WTC11 (cell line): Measurements from ENCODE around the gene TEKT2. TPM values are rescaled to one million over a fixed set of nuclear protein-coding genes. Genes with fewer than 3 reads are reported as not detected.

ENCODE experiments used
- ATAC-seq: fragments of 200-7000 bp; cut with Tn5 transposase; 2 replicates; pipeline ENCODE4 v1.10.0; 2021; ENCODE audit warnings: mild to moderate bottlenecking, moderate library complexity
- CTCF ChIA-PET: fragments of 300-600 bp; sonication (Branson Sonifier 250); formaldehyde crosslinking; loops from one replicate; lab custom pipeline; 2021; ENCODE audit warnings: antibody characterized with exemption; lab: Charles Lee
- POLR2A ChIA-PET: fragments of 350-600 bp; sonication (Branson Sonifier 250); formaldehyde crosslinking; loops from one replicate; lab custom pipeline; 2021; ENCODE audit warnings: antibody characterized with exemption; lab: Charles Lee
- DNase-seq: peaks from one replicate; pipeline ENCODE4 v3.0.0; 2021; ENCODE audit warnings: low spot score
- H3K27ac Mint-ChIP-seq: 2 replicates; pipeline ENCODE4 v1.8.0; 2021; ENCODE audit warnings: mixed read lengths
- H3K27me3 Mint-ChIP-seq: 2 replicates; pipeline ENCODE4 v1.8.0; 2021; ENCODE audit warnings: low read depth, mild to moderate bottlenecking, moderate library complexity, mixed read lengths
- H3K36me3 Mint-ChIP-seq: 2 replicates; pipeline ENCODE4 v1.8.0; 2021; ENCODE audit warnings: mixed read lengths
- H3K4me1 Mint-ChIP-seq: 2 replicates; pipeline ENCODE4 v1.8.0; 2022; ENCODE audit warnings: mixed read lengths
- H3K4me3 Mint-ChIP-seq: 2 replicates; pipeline ENCODE4 v1.8.0; 2021; ENCODE audit warnings: mild to moderate bottlenecking, moderate library complexity, mixed read lengths
- H3K9me3 Mint-ChIP-seq: 2 replicates; pipeline ENCODE4 v1.8.0; 2021; ENCODE audit warnings: mixed read lengths
- ATF1 ChIP-seq: sonication (generic); formaldehyde crosslinking; IDR thresholded peaks from 2 replicates; pipeline ENCODE4 v1.8.1; 2023; ENCODE audit warnings: mild to moderate bottlenecking, moderate library complexity, missing genetic modification reagents
- CREM ChIP-seq: sonication (generic); formaldehyde crosslinking; IDR thresholded peaks from 2 replicates; pipeline ENCODE4 v1.8.1; 2022; ENCODE audit warnings: mild to moderate bottlenecking, missing genetic modification reagents, moderate library complexity
- EMX1 ChIP-seq: fragments of 250-450 bp; sonication (Bioruptor Pico); IDR thresholded peaks from 2 replicates; pipeline ENCODE4 v1.8.0; 2021; ENCODE audit warnings: mild to moderate bottlenecking
- FOXP1 ChIP-seq: sonication (generic); formaldehyde crosslinking; IDR thresholded peaks from 2 replicates; pipeline ENCODE4 v1.8.0; 2022; ENCODE audit warnings: missing genetic modification reagents, mild to moderate bottlenecking, moderate library complexity, borderline replicate concordance
- GRHL2 ChIP-seq: fragments of 250-450 bp; sonication (Bioruptor Pico); IDR thresholded peaks from 2 replicates; pipeline ENCODE4 v1.8.0; 2022; ENCODE audit warnings: mild to moderate bottlenecking, moderate library complexity; ENCODE audit not compliant: insufficient replicate concordance, severe bottlenecking
- GTF2I ChIP-seq: fragments of 250-450 bp; sonication (Bioruptor Pico); conservative IDR thresholded peaks from 2 replicates; pipeline ENCODE4 v1.4.0; 2021; ENCODE audit warnings: mild to moderate bottlenecking
- HMGA2 ChIP-seq: fragments of 250-450 bp; sonication (Bioruptor Pico); IDR thresholded peaks from 2 replicates; pipeline ENCODE4 v1.4.0; 2021; ENCODE audit warnings: mild to moderate bottlenecking, moderate library complexity
- JAZF1 ChIP-seq: fragments of 250-450 bp; sonication (Bioruptor Pico); IDR thresholded peaks from 2 replicates; pipeline ENCODE4 v1.9.0; 2021; ENCODE audit warnings: moderate library complexity, mild to moderate bottlenecking, inconsistent platforms
- NR1H2 ChIP-seq: sonication (generic); formaldehyde crosslinking; IDR thresholded peaks from 2 replicates; pipeline ENCODE4 v1.9.0; 2021; ENCODE audit warnings: mild to moderate bottlenecking, moderate library complexity, missing genetic modification reagents
- NR3C1 ChIP-seq: sonication (generic); formaldehyde crosslinking; conservative IDR thresholded peaks from 2 replicates; pipeline ENCODE4 v1.8.1; 2023; ENCODE audit warnings: low read depth, mild to moderate bottlenecking, missing genetic modification reagents
- OVOL2 ChIP-seq: fragments of 250-450 bp; sonication (Bioruptor Pico); IDR thresholded peaks from 2 replicates; pipeline ENCODE4 v1.9.0; 2021; ENCODE audit warnings: mild to moderate bottlenecking, borderline replicate concordance
- SMAD4 ChIP-seq: sonication (generic); formaldehyde crosslinking; IDR thresholded peaks from 2 replicates; pipeline ENCODE4 v1.8.0; 2022; ENCODE audit warnings: mild to moderate bottlenecking, missing genetic modification reagents
- TCF7 ChIP-seq: sonication (generic); formaldehyde crosslinking; IDR thresholded peaks from 2 replicates; pipeline ENCODE4 v1.8.0; 2022; ENCODE audit warnings: mild to moderate bottlenecking, low read depth, missing genetic modification reagents, moderate library complexity
- TEAD1 ChIP-seq: sonication (generic); formaldehyde crosslinking; IDR thresholded peaks from 2 replicates; pipeline ENCODE4 v1.8.0; 2022; ENCODE audit warnings: mild to moderate bottlenecking, missing genetic modification reagents
- TEAD4 ChIP-seq: sonication (generic); formaldehyde crosslinking; IDR thresholded peaks from 2 replicates; pipeline ENCODE4 v1.8.0; 2022; ENCODE audit warnings: mild to moderate bottlenecking, missing genetic modification reagents
- ZNF416 ChIP-seq: fragments of 250-450 bp; sonication (Bioruptor Pico); IDR thresholded peaks from 2 replicates; pipeline ENCODE4 v1.9.0; 2021; ENCODE audit warnings: mild to moderate bottlenecking, inconsistent platforms
- total RNA-seq: library from RNA; stranded (reverse); gene quantifications from 3 replicates; pipeline ENCODE4 v1.2.3, GENCODE V29; 2021
- TF ChIP-seq, protein P1 (sequence below): fragments of 250-450 bp; sonication (Bioruptor Pico); IDR thresholded peaks from 2 replicates; pipeline ENCODE4 v1.9.0; 2021; ENCODE audit warnings: moderate library complexity, mild to moderate bottlenecking, inconsistent platforms, borderline replicate concordance
- TF ChIP-seq, protein P2 (sequence below): sonication (generic); formaldehyde crosslinking; IDR thresholded peaks from 2 replicates; pipeline ENCODE4 v1.8.0; 2022; ENCODE audit warnings: mild to moderate bottlenecking, missing genetic modification reagents
- TF ChIP-seq, protein P3 (sequence below): sonication (generic); formaldehyde crosslinking; conservative IDR thresholded peaks from 2 replicates; pipeline ENCODE4 v1.8.1; 2022; ENCODE audit warnings: mild to moderate bottlenecking, missing genetic modification reagents
- TF ChIP-seq, protein P4 (sequence below): sonication (generic); formaldehyde crosslinking; IDR thresholded peaks from 2 replicates; pipeline ENCODE4 v1.8.0; 2023; ENCODE audit warnings: mild to moderate bottlenecking, missing genetic modification reagents
- TF ChIP-seq, protein P5 (sequence below): sonication (generic); formaldehyde crosslinking; IDR thresholded peaks from 2 replicates; pipeline ENCODE4 v1.8.1; 2023; ENCODE audit warnings: mild to moderate bottlenecking, missing genetic modification reagents, moderate library complexity
- TF ChIP-seq, protein P6 (sequence below): sonication (generic); formaldehyde crosslinking; IDR thresholded peaks from 2 replicates; pipeline ENCODE4 v1.8.0; 2022; ENCODE audit warnings: mild to moderate bottlenecking, missing genetic modification reagents
- TF ChIP-seq, protein P7 (sequence below): sonication (generic); formaldehyde crosslinking; IDR thresholded peaks from 2 replicates; pipeline ENCODE4 v1.8.1; 2022; ENCODE audit warnings: low read depth, missing genetic modification reagents, borderline replicate concordance
- TF ChIP-seq, protein P8 (sequence below): fragments of 250-450 bp; sonication (Bioruptor Pico); IDR thresholded peaks from 2 replicates; pipeline ENCODE4 v1.9.0; 2021; ENCODE audit warnings: mild to moderate bottlenecking

The TEKT2 gene
- total RNA-seq, 1 experiment from 2014 or later, result 1.9 TPM

DNA sequence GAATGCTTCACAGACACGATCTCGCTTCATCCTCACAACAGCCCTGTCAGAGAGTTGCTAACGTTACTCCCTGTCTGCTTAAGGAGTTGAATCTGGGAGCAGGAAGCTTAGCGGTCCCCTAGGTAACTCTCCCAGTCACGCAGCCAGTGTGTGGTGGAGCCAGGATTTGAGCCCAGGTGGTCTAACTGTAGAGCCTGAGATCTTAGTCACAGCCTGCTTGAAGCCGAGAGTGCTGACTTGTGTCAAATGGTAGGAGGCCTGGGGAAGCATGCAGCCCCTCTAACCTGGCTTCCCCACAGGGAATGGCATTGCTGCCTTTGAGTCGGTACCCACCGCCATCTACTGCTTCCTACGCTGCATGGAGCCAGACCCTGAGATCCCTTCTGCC, 8.9 kb downstream of the TEKT2 start:
- ATAC-seq (no peak), DNase-seq (no peak)
- Mint-ChIP-seq H3K27ac (no peak overlapping the region), H3K4me1 (peaks cover 24% of the 10 kb centered on the region), H3K27me3 (no peaks in the 10 kb centered on the region), H3K36me3 (peaks cover 26% of the 10 kb centered on the region), H3K9me3 (no peaks in the 10 kb centered on the region), H3K4me3 (no peak overlapping the region)
- ChIA-PET CTCF (no interaction called here), POLR2A (no interaction called here)
- TF ChIP-seq TEAD4, result no peak
- TF ChIP-seq, protein P1, sequence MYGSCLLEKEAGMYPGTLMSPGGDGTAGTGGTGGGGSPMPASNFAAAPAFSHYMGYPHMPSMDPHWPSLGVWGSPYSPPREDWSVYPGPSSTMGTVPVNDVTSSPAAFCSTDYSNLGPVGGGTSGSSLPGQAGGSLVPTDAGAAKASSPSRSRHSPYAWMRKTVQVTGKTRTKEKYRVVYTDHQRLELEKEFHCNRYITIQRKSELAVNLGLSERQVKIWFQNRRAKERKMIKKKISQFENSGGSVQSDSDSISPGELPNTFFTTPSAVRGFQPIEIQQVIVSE (CRISPR knock-in tag), result no peak
- no peak for TF ChIP-seq TEAD1 (CRISPR knock-in tag)
- TF ChIP-seq, protein P2, sequence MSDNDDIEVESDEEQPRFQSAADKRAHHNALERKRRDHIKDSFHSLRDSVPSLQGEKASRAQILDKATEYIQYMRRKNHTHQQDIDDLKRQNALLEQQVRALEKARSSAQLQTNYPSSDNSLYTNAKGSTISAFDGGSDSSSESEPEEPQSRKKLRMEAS (CRISPR knock-in tag), result no peak
- TF ChIP-seq ATF1 (CRISPR knock-in tag), result no peak
- TF ChIP-seq, protein P3, sequence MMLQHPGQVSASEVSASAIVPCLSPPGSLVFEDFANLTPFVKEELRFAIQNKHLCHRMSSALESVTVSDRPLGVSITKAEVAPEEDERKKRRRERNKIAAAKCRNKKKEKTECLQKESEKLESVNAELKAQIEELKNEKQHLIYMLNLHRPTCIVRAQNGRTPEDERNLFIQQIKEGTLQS, result no peak
- TF ChIP-seq SMAD4, result no peak

DNA sequence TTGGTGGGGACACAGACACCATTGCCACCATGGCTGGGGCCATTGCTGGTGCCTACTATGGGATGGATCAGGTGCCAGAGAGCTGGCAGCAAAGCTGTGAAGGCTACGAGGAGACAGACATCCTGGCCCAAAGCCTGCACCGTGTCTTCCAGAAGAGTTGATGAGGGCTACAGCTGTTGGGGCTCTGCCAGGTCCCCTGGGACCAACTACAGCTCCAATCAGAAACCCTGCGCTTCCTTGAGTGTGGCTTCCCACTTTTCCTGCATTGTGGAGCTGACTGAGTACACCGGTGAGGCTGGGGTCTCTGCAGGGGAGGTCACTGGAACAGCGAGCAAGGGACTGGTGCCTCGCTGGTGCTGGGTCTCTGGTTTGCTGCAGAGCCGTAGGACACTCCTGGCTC, 9.3 kb downstream of the TEKT2 start:
- CTCF ChIA-PET, result no interaction called here
- Mint-ChIP-seq H3K27ac (no peak overlapping the region), H3K27me3 (no peaks in the 10 kb centered on the region), H3K9me3 (no peaks in the 10 kb centered on the region), H3K36me3 (peaks cover 26% of the 10 kb centered on the region), H3K4me1 (peaks cover 24% of the 10 kb centered on the region), H3K4me3 (no peak overlapping the region)
- no peak for ATAC-seq
- POLR2A ChIA-PET, result no interaction called here
- no peak for TF ChIP-seq TCF7 (CRISPR knock-in tag)
- TF ChIP-seq OVOL2 (CRISPR knock-in tag), result no peak
- no peak for TF ChIP-seq GTF2I
- TF ChIP-seq JAZF1, result no peak
- TF ChIP-seq NR1H2 (CRISPR knock-in tag), result no peak
- TF ChIP-seq ZNF416, result no peak
- TF ChIP-seq, protein P4, sequence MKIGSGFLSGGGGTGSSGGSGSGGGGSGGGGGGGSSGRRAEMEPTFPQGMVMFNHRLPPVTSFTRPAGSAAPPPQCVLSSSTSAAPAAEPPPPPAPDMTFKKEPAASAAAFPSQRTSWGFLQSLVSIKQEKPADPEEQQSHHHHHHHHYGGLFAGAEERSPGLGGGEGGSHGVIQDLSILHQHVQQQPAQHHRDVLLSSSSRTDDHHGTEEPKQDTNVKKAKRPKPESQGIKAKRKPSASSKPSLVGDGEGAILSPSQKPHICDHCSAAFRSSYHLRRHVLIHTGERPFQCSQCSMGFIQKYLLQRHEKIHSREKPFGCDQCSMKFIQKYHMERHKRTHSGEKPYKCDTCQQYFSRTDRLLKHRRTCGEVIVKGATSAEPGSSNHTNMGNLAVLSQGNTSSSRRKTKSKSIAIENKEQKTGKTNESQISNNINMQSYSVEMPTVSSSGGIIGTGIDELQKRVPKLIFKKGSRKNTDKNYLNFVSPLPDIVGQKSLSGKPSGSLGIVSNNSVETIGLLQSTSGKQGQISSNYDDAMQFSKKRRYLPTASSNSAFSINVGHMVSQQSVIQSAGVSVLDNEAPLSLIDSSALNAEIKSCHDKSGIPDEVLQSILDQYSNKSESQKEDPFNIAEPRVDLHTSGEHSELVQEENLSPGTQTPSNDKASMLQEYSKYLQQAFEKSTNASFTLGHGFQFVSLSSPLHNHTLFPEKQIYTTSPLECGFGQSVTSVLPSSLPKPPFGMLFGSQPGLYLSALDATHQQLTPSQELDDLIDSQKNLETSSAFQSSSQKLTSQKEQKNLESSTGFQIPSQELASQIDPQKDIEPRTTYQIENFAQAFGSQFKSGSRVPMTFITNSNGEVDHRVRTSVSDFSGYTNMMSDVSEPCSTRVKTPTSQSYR (CRISPR knock-in tag), result no peak
- TF ChIP-seq, protein P5, sequence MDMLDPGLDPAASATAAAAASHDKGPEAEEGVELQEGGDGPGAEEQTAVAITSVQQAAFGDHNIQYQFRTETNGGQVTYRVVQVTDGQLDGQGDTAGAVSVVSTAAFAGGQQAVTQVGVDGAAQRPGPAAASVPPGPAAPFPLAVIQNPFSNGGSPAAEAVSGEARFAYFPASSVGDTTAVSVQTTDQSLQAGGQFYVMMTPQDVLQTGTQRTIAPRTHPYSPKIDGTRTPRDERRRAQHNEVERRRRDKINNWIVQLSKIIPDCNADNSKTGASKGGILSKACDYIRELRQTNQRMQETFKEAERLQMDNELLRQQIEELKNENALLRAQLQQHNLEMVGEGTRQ, result no peak
- no peak for TF ChIP-seq FOXP1 (CRISPR knock-in tag)
- TF ChIP-seq NR3C1 (CRISPR knock-in tag), result no peak
- TF ChIP-seq HMGA2 (CRISPR knock-in tag), result no peak
- TF ChIP-seq, protein P6, sequence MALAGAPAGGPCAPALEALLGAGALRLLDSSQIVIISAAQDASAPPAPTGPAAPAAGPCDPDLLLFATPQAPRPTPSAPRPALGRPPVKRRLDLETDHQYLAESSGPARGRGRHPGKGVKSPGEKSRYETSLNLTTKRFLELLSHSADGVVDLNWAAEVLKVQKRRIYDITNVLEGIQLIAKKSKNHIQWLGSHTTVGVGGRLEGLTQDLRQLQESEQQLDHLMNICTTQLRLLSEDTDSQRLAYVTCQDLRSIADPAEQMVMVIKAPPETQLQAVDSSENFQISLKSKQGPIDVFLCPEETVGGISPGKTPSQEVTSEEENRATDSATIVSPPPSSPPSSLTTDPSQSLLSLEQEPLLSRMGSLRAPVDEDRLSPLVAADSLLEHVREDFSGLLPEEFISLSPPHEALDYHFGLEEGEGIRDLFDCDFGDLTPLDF (CRISPR knock-in tag), result no peak
- TF ChIP-seq, protein P7, sequence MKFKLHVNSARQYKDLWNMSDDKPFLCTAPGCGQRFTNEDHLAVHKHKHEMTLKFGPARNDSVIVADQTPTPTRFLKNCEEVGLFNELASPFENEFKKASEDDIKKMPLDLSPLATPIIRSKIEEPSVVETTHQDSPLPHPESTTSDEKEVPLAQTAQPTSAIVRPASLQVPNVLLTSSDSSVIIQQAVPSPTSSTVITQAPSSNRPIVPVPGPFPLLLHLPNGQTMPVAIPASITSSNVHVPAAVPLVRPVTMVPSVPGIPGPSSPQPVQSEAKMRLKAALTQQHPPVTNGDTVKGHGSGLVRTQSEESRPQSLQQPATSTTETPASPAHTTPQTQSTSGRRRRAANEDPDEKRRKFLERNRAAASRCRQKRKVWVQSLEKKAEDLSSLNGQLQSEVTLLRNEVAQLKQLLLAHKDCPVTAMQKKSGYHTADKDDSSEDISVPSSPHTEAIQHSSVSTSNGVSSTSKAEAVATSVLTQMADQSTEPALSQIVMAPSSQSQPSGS (CRISPR knock-in tag), result no peak
- no peak for TF ChIP-seq EMX1 (CRISPR knock-in tag)
- no peak for TF ChIP-seq TEAD4
- TF ChIP-seq, protein P8, sequence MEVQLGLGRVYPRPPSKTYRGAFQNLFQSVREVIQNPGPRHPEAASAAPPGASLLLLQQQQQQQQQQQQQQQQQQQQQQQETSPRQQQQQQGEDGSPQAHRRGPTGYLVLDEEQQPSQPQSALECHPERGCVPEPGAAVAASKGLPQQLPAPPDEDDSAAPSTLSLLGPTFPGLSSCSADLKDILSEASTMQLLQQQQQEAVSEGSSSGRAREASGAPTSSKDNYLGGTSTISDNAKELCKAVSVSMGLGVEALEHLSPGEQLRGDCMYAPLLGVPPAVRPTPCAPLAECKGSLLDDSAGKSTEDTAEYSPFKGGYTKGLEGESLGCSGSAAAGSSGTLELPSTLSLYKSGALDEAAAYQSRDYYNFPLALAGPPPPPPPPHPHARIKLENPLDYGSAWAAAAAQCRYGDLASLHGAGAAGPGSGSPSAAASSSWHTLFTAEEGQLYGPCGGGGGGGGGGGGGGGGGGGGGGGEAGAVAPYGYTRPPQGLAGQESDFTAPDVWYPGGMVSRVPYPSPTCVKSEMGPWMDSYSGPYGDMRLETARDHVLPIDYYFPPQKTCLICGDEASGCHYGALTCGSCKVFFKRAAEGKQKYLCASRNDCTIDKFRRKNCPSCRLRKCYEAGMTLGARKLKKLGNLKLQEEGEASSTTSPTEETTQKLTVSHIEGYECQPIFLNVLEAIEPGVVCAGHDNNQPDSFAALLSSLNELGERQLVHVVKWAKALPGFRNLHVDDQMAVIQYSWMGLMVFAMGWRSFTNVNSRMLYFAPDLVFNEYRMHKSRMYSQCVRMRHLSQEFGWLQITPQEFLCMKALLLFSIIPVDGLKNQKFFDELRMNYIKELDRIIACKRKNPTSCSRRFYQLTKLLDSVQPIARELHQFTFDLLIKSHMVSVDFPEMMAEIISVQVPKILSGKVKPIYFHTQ (CRISPR knock-in tag), result no peak
- no peak for TF ChIP-seq GRHL2
- TF ChIP-seq CREM (CRISPR knock-in tag), result no peak
- TF ChIP-seq, all 79 proteins: peak for 0
- DNase-seq, result peak; percentile 3
